HuH-7.5 (cell line): ENCODE results near the gene NDUFB8.

ENCODE experiments used
- DNase-seq: peaks from one replicate; pipeline ENCODE4 v3.0.0; 2011; ENCODE audit warnings: low spot score

The NDUFB8 gene

GRCh38 chr10:100506596-100507356 lies 22.9 kb downstream of the NDUFB8 start:
- DNase-seq = no peak

DNA sequence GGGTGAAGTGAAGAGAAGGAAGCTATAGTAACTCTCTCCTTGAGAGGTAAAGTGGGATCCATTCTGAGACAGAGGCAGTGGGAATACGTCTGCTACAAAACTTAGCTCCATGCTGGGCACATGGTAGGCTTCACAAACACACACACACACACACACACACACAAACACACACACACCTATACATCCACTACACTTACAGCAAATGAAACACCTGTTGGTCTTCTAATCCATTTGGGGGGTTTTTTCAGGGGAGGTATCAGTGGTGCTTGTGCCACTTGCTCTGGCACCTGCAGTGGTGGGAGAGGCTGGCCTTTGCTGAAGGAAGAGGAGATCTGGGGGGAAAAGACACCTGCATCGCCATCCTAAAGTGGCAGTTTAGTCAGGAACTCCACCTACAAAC lies 24.5 kb downstream of the NDUFB8 start:
- DNase-seq = no peak

DNA sequence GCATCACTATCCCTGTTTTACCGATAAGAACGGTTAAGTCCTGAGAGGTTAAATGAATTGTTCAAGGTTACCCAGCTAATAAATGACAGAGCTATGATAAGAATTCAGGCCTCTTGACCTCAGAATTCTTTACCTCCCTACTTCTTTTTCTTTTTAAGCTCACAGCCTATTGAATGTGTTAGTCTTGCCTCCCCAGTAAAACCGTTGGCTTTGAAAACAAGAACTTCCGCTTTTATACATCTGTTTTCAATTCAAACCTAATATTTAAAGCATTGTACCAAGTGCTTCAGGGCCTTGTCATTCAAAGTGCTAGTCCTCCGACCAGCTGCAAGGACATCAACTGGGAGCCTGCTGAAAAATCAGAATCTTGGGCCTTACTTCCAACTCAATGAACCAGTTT lies 25.6 kb downstream of the NDUFB8 start:
- DNase-seq = no peak

DNA sequence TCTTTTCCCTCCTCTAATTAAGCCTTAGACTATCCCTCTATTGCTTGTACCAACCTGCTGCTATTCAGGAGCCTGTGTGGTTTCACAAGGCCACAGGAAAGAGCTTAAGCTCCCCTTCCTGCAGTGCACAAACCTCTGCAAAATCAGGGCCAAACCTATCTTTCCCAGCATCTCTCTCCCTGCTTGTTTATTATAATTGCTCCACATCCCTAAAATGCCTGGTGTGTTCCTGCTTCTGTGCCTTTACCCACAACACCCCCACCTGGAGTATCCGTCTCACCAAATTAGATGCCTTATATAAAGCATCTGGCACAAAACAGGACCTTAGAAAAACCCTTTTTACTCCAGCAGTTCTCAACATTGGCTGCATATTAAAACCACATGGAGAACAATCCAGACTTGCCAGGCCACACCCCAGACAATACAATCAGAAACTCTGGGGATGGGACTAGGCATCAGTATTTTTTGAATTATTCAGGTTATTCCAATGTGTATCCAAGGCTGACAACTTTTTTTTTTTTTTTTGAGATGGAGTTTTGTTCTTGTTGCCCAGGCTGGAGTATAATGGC lies 26.7 kb downstream of the NDUFB8 start:
- no peak for DNase-seq

GRCh38 chr10:100501423-100501822 lies 28.2 kb downstream of the NDUFB8 start:
- DNase-seq = no peak

GRCh38 chr10:100498059-100498458 lies 31.6 kb downstream of the NDUFB8 start:
- no peak for DNase-seq

DNA sequence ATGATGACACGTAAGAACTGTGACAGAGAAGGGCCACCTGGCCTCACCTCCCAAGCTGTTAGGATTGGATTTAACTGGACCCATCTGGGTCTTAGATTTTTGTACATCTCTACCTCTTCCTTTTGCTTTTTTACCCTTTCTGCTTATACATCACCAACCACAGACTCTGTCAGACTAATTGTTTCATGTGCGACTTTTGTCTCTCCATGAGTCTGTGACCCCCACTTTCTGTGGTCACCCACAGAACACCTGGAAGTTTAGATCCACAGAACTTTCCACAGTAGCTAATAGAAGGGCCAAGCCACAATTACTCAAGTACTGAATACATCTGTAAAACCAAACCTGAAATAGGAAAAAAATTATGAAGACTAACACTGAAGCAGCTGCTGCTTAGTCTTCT lies 33.1 kb downstream of the NDUFB8 start:
- DNase-seq = no peak

- DNase-seq = no peak
Observed at GRCh38 chr10:100490531-100490930, 39.1 kb downstream of the NDUFB8 start.

DNA sequence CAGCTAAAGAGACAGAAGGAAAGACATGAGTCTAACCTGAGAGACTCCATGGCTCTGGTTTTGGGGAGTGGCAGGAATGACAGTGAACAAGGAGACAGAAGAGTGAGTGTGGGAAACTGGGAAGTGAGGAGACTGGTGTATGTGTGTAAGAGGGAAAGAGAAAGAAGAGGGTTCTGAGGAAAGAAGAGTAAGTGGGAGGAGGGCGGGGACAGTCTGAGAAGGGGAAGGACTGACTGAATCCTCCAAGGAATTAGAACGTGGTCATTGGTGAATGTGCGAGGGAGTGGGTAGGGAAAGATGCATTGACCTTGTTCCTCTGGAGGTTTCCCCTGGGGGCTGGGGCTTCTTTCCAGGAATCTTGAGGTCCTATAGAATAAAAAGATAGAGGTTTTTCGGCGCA lies 40.3 kb downstream of the NDUFB8 start:
- no peak for DNase-seq

DNA sequence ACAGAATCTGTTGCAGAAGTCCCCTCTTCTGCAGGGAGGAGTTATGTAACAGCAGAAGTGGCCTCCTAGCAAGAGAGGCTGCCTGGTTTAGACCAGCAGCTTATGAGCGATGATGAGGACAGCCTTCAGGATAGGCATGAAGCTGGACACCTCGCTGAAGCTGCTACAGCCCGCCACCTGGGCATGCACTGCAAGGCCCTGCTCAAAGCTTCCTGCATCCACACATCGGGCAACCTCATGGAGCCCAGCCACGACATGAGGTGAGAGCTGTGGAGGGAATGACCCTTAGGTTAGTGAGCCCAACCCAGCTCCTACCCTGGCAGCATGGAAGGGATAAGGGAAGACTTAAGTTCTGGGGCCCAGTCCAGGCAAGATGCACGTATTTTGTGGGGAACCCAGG lies 42.1 kb downstream of the NDUFB8 start:
- DNase-seq = no peak

DNA sequence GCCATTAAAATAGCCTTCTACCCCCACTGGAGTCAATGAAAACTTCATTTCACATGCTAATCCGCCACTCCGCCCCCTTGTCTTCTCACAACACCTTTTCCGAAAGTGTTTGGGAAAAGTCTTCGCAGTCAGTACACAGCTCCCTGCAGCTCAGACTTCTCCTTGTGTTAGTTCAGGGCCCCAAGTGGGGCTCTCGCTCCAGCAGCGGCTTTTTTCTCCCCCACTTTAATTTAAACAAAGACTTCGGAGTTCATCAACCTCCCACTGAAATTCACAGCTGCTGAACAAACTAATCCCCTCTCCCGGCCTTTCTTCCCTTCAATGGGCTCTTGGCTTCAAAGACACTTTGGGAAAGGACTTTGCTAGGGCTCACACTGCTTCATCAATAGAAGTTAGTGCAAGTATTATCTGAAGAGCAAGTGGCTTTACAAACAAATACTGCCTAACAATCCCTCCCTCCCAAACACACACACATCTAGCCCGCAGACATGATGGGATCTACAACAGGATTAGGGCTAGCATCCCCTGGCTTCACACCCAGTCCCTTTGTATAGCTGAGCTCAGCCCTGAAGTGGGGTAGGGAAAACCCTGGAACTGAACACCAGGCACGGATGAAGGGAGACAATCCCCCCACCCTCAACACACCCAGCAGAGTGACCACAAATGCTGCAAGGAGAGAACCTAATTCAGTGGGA lies 43.7 kb downstream of the NDUFB8 start:
- DNase-seq = no peak

GRCh38 chr10:100485366-100485765 lies 44.3 kb downstream of the NDUFB8 start:
- no peak for DNase-seq

GRCh38 chr10:100483876-100484666 lies 45.6 kb downstream of the NDUFB8 start:
- no peak for DNase-seq

DNA sequence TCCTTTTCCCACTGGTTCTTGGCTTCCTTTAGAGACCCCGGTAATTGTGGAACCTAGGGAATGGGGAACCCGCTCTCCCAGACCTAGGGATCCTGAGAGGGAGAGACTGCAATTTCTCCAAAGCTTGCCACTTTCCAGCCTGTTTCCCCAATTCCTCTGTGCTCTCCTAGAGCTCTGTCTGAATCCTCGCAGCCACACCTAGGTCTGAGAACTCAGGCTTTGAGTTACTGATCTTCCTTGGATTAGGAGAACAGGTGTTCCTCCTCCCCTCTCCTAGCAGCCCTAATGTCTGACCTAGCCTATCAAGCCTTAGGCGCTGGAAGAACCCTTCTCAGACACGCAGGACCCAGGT lies 46.9 kb downstream of the NDUFB8 start:
- no peak for DNase-seq

DNA sequence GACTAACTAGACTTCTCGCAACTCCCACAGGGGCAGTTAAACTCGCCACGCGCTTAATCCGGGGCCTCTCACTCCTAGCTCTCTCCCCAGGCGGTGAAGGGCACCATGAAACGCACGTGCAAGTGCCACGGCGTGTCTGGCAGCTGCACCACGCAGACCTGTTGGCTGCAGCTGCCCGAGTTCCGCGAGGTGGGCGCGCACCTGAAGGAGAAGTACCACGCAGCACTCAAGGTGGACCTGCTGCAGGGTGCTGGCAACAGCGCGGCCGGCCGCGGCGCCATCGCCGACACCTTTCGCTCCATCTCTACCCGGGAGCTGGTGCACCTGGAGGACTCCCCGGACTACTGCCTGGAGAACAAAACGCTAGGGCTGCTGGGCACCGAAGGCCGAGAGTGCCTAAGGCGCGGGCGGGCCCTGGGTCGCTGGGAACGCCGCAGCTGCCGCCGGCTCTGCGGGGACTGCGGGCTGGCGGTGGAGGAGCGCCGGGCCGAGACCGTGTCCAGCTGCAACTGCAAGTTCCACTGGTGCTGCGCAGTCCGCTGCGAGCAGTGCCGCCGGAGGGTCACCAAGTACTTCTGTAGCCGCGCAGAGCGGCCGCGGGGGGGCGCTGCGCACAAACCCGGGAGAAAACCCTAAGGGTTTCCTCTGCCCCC lies 47.4 kb downstream of the NDUFB8 start:
- DNase-seq = peak; percentile 81

GRCh38 chr10:100481462-100482081 lies 48.1 kb downstream of the NDUFB8 start:
- DNase-seq = peak; percentile 68

GRCh38 chr10:100480002-100480401 lies 49.7 kb downstream of the NDUFB8 start:
- DNase-seq = no peak

GRCh38 chr10:100479037-100479436 lies 50.6 kb downstream of the NDUFB8 start:
- DNase-seq = no peak

GRCh38 chr10:100477970-100478369 lies 51.7 kb downstream of the NDUFB8 start:
- no peak for DNase-seq
